ENCODE data around the gene KLF6.

The KLF6 gene

DNA sequence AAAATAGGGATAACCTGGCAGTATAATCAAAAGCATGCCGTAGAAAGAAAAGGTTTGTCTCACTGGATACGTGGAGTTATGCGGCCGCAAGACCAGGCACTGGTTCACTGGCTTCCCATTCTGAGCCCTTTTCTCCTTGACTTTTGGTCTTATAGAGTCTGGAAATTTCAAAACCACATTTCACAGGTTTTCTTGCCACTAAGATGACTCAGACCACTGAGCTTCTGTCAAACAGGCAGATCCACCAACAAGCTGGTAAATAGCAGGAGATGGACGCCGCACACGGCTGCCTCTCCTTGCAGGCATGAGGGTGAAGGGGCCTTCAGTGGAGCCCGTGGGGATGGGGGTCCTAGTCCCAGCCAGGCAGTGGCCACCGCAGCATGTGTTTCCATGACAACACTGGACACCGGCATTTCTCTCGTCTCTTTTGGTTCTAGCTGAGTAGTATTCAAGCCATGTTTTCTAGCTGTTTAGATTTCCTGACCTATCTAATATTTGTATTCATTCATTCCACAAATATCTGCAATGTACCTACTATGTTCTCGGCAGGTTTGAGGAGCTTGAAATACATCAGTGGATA lies 55.5 kb downstream of the KLF6 start:
- Histone ChIP-seq H3K27me3 (ENCODE audit: control insufficient read depth in 1 of 2, insufficient read depth in 1 of 2, low read length in 2 of 2) (no peaks in the 10 kb centered on the region), H2BK12ac (ENCODE audit: low read length in 2 of 2) (no peak overlapping the region), H2BK15ac (ENCODE audit: low read depth, poor library complexity, severe bottlenecking) (no peak overlapping the region), H4K91ac (ENCODE audit: low read length) (no peak overlapping the region), H3K18ac (ENCODE audit: low read depth in 1 of 2, low read length in 2 of 2) (no peak overlapping the region), H2BK5ac (ENCODE audit: low read depth, low read length, poor library complexity, severe bottlenecking) (no peak overlapping the region), H3K36me3 (ENCODE audit: control insufficient read depth in 1 of 2, insufficient read depth in 2 of 2, low read depth in 1 of 2, low read length in 2 of 2) (no peaks in the 10 kb centered on the region), H4K8ac (ENCODE audit: low read length) (no peak overlapping the region), H2AK5ac (ENCODE audit: low read length, severe bottlenecking) (no peak overlapping the region), H3K23ac (ENCODE audit: low read length in 2 of 2) (no peak overlapping the region), H3K9me3 (ENCODE audit: control insufficient read depth, low read length) (no peaks in the 10 kb centered on the region), H3K79me1 (replicated peaks; ENCODE audit: low read length, poor library complexity, severe bottlenecking) (no peaks in the 10 kb centered on the region), H3K4me1 (ENCODE audit: control insufficient read depth, insufficient read depth, low read depth, low read length) (peaks cover 2% of the 10 kb centered on the region), H2AFZ (ENCODE audit: low read depth, low read length) (no peak overlapping the region), H3K4me3 (ENCODE audit: insufficient read depth in 1 of 2, low read depth in 1 of 2, low read length in 2 of 2) (no peak overlapping the region), H2BK120ac (ENCODE audit: low read depth, low read length) (no peak overlapping the region), H3K9ac (ENCODE audit: low read length) (no peak overlapping the region), H3K27ac (ENCODE audit: low read length, poor library complexity, severe bottlenecking) (no peak overlapping the region), H3K4ac (ENCODE audit: low read depth in 1 of 2, low read length in 2 of 2) (no peak overlapping the region), H3K4me2 (ENCODE audit: low read length, poor library complexity, severe bottlenecking) (no peak overlapping the region), H3K14ac (ENCODE audit: low read length in 2 of 2) (no peak overlapping the region)
- DNase-seq = peak; percentile 74
- WGBS = 63% methylated on average over 10 of the region's 12 CpGs

DNA sequence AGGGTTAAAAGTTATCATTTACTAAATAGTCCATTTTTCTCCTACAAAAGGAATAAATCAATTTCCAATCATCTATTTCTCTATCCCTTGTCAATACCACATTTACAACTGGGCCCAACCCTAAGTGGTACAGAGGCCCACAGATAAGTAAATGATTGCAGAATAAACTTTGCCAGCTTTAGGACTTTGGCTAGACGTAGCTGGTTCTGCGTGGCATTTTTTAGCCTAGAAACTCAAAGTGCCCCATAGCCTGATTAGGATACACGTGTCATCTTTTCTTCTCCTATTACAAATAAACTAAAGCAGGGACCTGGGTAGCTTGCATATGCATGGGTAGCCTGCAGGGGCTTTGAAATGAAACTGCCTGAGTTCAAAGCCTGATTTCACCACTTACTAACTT lies 56.4 kb downstream of the KLF6 start:
- H3K18ac ChIP-seq (ENCODE audit: low read depth in 1 of 2, low read length in 2 of 2) = no peak overlapping the region
- H3K36me3 ChIP-seq (ENCODE audit: control insufficient read depth in 1 of 2, insufficient read depth in 2 of 2, low read depth in 1 of 2, low read length in 2 of 2) = no peaks in the 10 kb centered on the region
- no peak overlapping the region for H4K8ac ChIP-seq (ENCODE audit: low read length)
- no peak overlapping the region for H3K4me2 ChIP-seq (ENCODE audit: low read length, poor library complexity, severe bottlenecking)
- H3K9me3 ChIP-seq (ENCODE audit: control insufficient read depth, low read length) = no peaks in the 10 kb centered on the region
- no peak overlapping the region for H3K23ac ChIP-seq (ENCODE audit: low read length in 2 of 2)
- no peak overlapping the region for H3K4me3 ChIP-seq (ENCODE audit: insufficient read depth in 1 of 2, low read depth in 1 of 2, low read length in 2 of 2)
- no peak overlapping the region for H2AFZ ChIP-seq (ENCODE audit: low read depth, low read length)
- H2BK15ac ChIP-seq (ENCODE audit: low read depth, poor library complexity, severe bottlenecking) = no peak overlapping the region
- no peak overlapping the region for H2BK12ac ChIP-seq (ENCODE audit: low read length in 2 of 2)
- DNase-seq = no peak
- 74% methylated on average over 3 of the region's 3 CpGs for WGBS
- no peak overlapping the region for H3K27ac ChIP-seq (ENCODE audit: low read length, poor library complexity, severe bottlenecking)
- no peak overlapping the region for H4K91ac ChIP-seq (ENCODE audit: low read length)
- H3K14ac ChIP-seq (ENCODE audit: low read length in 2 of 2) = no peak overlapping the region
- H3K79me1 ChIP-seq (replicated peaks; ENCODE audit: low read length, poor library complexity, severe bottlenecking) = no peaks in the 10 kb centered on the region
- H3K27me3 ChIP-seq (ENCODE audit: control insufficient read depth in 1 of 2, insufficient read depth in 1 of 2, low read length in 2 of 2) = no peaks in the 10 kb centered on the region
- no peak overlapping the region for H2BK120ac ChIP-seq (ENCODE audit: low read depth, low read length)
- H2BK5ac ChIP-seq (ENCODE audit: low read depth, low read length, poor library complexity, severe bottlenecking) = no peak overlapping the region
- H3K9ac ChIP-seq (ENCODE audit: low read length) = no peak overlapping the region
- peaks cover 2% of the 10 kb centered on the region for H3K4me1 ChIP-seq (ENCODE audit: control insufficient read depth, insufficient read depth, low read depth, low read length)
- H3K4ac ChIP-seq (ENCODE audit: low read depth in 1 of 2, low read length in 2 of 2) = no peak overlapping the region
- H2AK5ac ChIP-seq (ENCODE audit: low read length, severe bottlenecking) = no peak overlapping the region

DNA sequence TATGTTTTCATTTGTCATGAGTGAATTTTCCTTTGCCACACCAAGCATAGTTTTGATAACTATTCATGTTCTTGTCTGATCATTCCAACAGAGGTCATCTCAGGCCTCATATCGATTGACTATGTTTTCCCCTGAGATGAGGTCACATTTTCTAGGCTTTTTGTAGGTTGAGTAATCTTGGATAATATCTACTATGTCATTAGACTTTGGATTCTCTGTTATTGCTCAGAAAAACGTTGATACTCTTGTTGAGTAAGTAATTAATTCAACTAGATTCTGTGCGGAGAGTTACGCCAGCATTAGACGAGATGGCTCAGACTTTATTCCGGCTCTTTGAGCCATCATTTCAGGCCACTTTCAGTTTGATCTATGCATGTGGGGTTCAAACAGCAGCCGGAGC lies 57.7 kb downstream of the KLF6 start:
- no peak overlapping the region for H2AFZ ChIP-seq (ENCODE audit: low read depth, low read length)
- H3K14ac ChIP-seq (ENCODE audit: low read length in 2 of 2) = no peak overlapping the region
- no peaks in the 10 kb centered on the region for H3K27me3 ChIP-seq (ENCODE audit: control insufficient read depth in 1 of 2, insufficient read depth in 1 of 2, low read length in 2 of 2)
- no peak overlapping the region for H3K23ac ChIP-seq (ENCODE audit: low read length in 2 of 2)
- no peaks in the 10 kb centered on the region for H3K36me3 ChIP-seq (ENCODE audit: control insufficient read depth in 1 of 2, insufficient read depth in 2 of 2, low read depth in 1 of 2, low read length in 2 of 2)
- H3K4me1 ChIP-seq (ENCODE audit: control insufficient read depth, insufficient read depth, low read depth, low read length) = peaks cover 2% of the 10 kb centered on the region
- H2BK12ac ChIP-seq (ENCODE audit: low read length in 2 of 2) = no peak overlapping the region
- no peak overlapping the region for H4K91ac ChIP-seq (ENCODE audit: low read length)
- no peak overlapping the region for H3K4me2 ChIP-seq (ENCODE audit: low read length, poor library complexity, severe bottlenecking)
- H3K4ac ChIP-seq (ENCODE audit: low read depth in 1 of 2, low read length in 2 of 2) = no peak overlapping the region
- DNase-seq = no peak
- no peaks in the 10 kb centered on the region for H3K9me3 ChIP-seq (ENCODE audit: control insufficient read depth, low read length)
- no peak overlapping the region for H2AK5ac ChIP-seq (ENCODE audit: low read length, severe bottlenecking)
- no peak overlapping the region for H4K8ac ChIP-seq (ENCODE audit: low read length)
- H3K79me1 ChIP-seq (replicated peaks; ENCODE audit: low read length, poor library complexity, severe bottlenecking) = no peaks in the 10 kb centered on the region
- H2BK15ac ChIP-seq (ENCODE audit: low read depth, poor library complexity, severe bottlenecking) = no peak overlapping the region
- no peak overlapping the region for H3K9ac ChIP-seq (ENCODE audit: low read length)
- H2BK5ac ChIP-seq (ENCODE audit: low read depth, low read length, poor library complexity, severe bottlenecking) = no peak overlapping the region
- H3K18ac ChIP-seq (ENCODE audit: low read depth in 1 of 2, low read length in 2 of 2) = no peak overlapping the region
- H2BK120ac ChIP-seq (ENCODE audit: low read depth, low read length) = no peak overlapping the region
- H3K27ac ChIP-seq (ENCODE audit: low read length, poor library complexity, severe bottlenecking) = no peak overlapping the region
- no peak overlapping the region for H3K4me3 ChIP-seq (ENCODE audit: insufficient read depth in 1 of 2, low read depth in 1 of 2, low read length in 2 of 2)
- WGBS = 88% methylated on average over 7 of the region's 7 CpGs

Measured in mesenchymal stem cell (in vitro differentiated cells and primary cell).